Vagina (tissue), 2 donors: ENCODE measurements around the gene KLHDC4. TPM values are rescaled to one million over a fixed set of nuclear protein-coding genes. Genes with fewer than 3 reads are reported as not detected.

Experiments used
- DNase-seq, 2 donors: peaks; one replicate each; pipeline ENCODE4 v3.0.0-alpha.2; 2017; ENCODE audit errors: extremely low spot score in 2 of 2
- H3K27ac ChIP-seq: fragments of 200-600 bp; sonication (generic); one replicate; pipeline ENCODE4 v1.5.1; 2019
- H3K27me3 ChIP-seq: fragments of 200-600 bp; sonication (generic); one replicate; pipeline ENCODE4 v1.5.1; 2019
- H3K36me3 ChIP-seq, 2 donors: fragments of 200-600 bp; sonication (generic); one replicate each; pipeline ENCODE4 v1.5.1; 2017 to 2019
- H3K4me1 ChIP-seq: fragments of 200-600 bp; sonication (generic); one replicate; pipeline ENCODE4 v1.5.1; 2019
- H3K4me3 ChIP-seq, 2 donors: fragments of 200-600 bp; sonication (generic); 1 replicate in 1 of 2; 2 replicates in 1 of 2; pipeline ENCODE4 v1.5.1; 2016 to 2019
- H3K9me3 ChIP-seq: fragments of 200-600 bp; sonication (generic); one replicate; pipeline ENCODE4 v1.5.1; 2019
- CTCF ChIP-seq, 3 experiments: fragments of 450-650 bp in 2 of 3; fragments of 200-600 bp in 1 of 3; sonication (generic) in 1 of 3; IDR thresholded peaks; one replicate each; pipeline ENCODE4 v1.5.1; 2017 to 2019; ENCODE audit warnings: antibody characterized with exemption in 3 of 3, mild to moderate bottlenecking in 2 of 3, moderate library complexity in 2 of 3
- POLR2A ChIP-seq, 2 donors: fragments of 450-650 bp; IDR thresholded peaks; one replicate each; pipeline ENCODE4 v1.6.1; 2017; ENCODE audit warnings: antibody characterized with exemption in 2 of 2, mild to moderate bottlenecking in 2 of 2, moderate library complexity in 2 of 2
- POLR2AphosphoS5 ChIP-seq, 2 donors: sonication (generic); formaldehyde crosslinking; IDR thresholded peaks; one replicate each; pipeline ENCODE4 v1.9.0; 2017; ENCODE audit warnings: antibody characterized with exemption in 2 of 2, mild to moderate bottlenecking in 2 of 2, low read depth in 1 of 2; ENCODE audit not compliant: insufficient read depth in 1 of 2
- intact Hi-C: fragments of 100-400 bp; cut with DNase I; formaldehyde crosslinking; loops from one replicate; pipeline ENCODE4 v1.15.1; 2023
- total RNA-seq: library from RNA; depleted of rRNA; stranded (reverse); fragments of >200 nt; gene quantifications from one replicate; pipeline ENCODE4 v1.2.3, GENCODE V29; 2016

The KLHDC4 gene
- total RNA-seq, 1 donor from 2014 or later = 62.9 TPM

- no peaks in the 10 kb centered on the region for H3K9me3 ChIP-seq
- DNase-seq = no peak
- intact Hi-C loops = no loop called here
- no peak overlapping the region for H3K27ac ChIP-seq
- no peaks in the 10 kb centered on the region for H3K4me1 ChIP-seq
- H3K36me3 ChIP-seq = no peaks in the 10 kb centered on the region
- no peak overlapping the region for H3K4me3 ChIP-seq
- no peak for TF ChIP-seq POLR2A (IDR thresholded peaks at IDR 0.05)
- TF ChIP-seq POLR2AphosphoS5 (IDR thresholded peaks at IDR 0.05; ENCODE audit: insufficient read depth in 1 of 2, low read depth in 1 of 2) = no peak
- TF ChIP-seq CTCF (IDR thresholded peaks at IDR 0.05) = no peak
- peaks cover 5% of the 10 kb centered on the region for H3K27me3 ChIP-seq
Observed at GRCh38 chr16:87664792-87665191, 101.0 kb downstream of the KLHDC4 start.

GRCh38 chr16:87662254-87663204, 103.3 kb downstream of the KLHDC4 start:
- H3K4me1 ChIP-seq = no peaks in the 10 kb centered on the region
- H3K27me3 ChIP-seq = peaks cover 5% of the 10 kb centered on the region
- no peak for TF ChIP-seq POLR2AphosphoS5 (IDR thresholded peaks at IDR 0.05; ENCODE audit: insufficient read depth in 1 of 2, low read depth in 1 of 2)
- TF ChIP-seq CTCF (IDR thresholded peaks at IDR 0.05) = no peak
- TF ChIP-seq POLR2A (IDR thresholded peaks at IDR 0.05) = no peak
- intact Hi-C loops = no loop called here
- peaks cover 2% of the 10 kb centered on the region for H3K9me3 ChIP-seq
- H3K4me3 ChIP-seq = no peak overlapping the region
- H3K36me3 ChIP-seq = no peaks in the 10 kb centered on the region
- no peak overlapping the region for H3K27ac ChIP-seq
- DNase-seq = no peak

GRCh38 chr16:87661561-87661960, 104.2 kb downstream of the KLHDC4 start:
- Histone ChIP-seq H3K27ac (no peak overlapping the region), H3K4me3 (no peak overlapping the region), H3K4me1 (no peaks in the 10 kb centered on the region), H3K36me3 (no peaks in the 10 kb centered on the region), H3K27me3 (peaks cover 5% of the 10 kb centered on the region), H3K9me3 (peaks cover 2% of the 10 kb centered on the region)
- intact Hi-C loops = no loop called here
- TF ChIP-seq POLR2A (IDR thresholded peaks at IDR 0.05) = no peak
- TF ChIP-seq POLR2AphosphoS5 (IDR thresholded peaks at IDR 0.05; ENCODE audit: insufficient read depth in 1 of 2, low read depth in 1 of 2) = no peak
- TF ChIP-seq CTCF (IDR thresholded peaks at IDR 0.05) = no peak
- DNase-seq = no peak

- no peaks in the 10 kb centered on the region for H3K4me1 ChIP-seq
- H3K27ac ChIP-seq = no peak overlapping the region
- TF ChIP-seq POLR2AphosphoS5 (IDR thresholded peaks at IDR 0.05; ENCODE audit: insufficient read depth in 1 of 2, low read depth in 1 of 2) (no peak), POLR2A (IDR thresholded peaks at IDR 0.05) (no peak)
- DNase-seq = no peak
- H3K36me3 ChIP-seq = no peaks in the 10 kb centered on the region
- peaks cover 5% of the 10 kb centered on the region for H3K27me3 ChIP-seq
- no peak overlapping the region for H3K4me3 ChIP-seq
- intact Hi-C loops = no loop called here
- H3K9me3 ChIP-seq = peaks cover 2% of the 10 kb centered on the region
Observed at GRCh38 chr16:87658564-87659225, 107.1 kb downstream of the KLHDC4 start.

Other genes with a start within 250 kb of the KLHDC4 start
- 2.0 TPM for gene JPH3, start 163.5 kb downstream of the KLHDC4 start, total RNA-seq
- 22.8 TPM for gene SLC7A5, start 103.5 kb upstream of the KLHDC4 start, total RNA-seq
- gene CA5A, start 170.5 kb upstream of the KLHDC4 start, total RNA-seq = not detected
- 44.0 TPM for gene BANP, start 185.4 kb upstream of the KLHDC4 start, total RNA-seq